IPS-11a (cell line): Measurements from ENCODE around the gene CUX1.
"Not testable (repeated sequence)": the region's sequence is repeated elsewhere in the genome, so short reads cannot be mapped to it uniquely, and the experiment has no call there.

Experiments
- H3K4me3 ChIP-seq: one replicate; pipeline ENCODE4 v1.5.1; 2013; ENCODE audit warnings: low read depth, low read length, control low read depth

Gene CUX1

DNA sequence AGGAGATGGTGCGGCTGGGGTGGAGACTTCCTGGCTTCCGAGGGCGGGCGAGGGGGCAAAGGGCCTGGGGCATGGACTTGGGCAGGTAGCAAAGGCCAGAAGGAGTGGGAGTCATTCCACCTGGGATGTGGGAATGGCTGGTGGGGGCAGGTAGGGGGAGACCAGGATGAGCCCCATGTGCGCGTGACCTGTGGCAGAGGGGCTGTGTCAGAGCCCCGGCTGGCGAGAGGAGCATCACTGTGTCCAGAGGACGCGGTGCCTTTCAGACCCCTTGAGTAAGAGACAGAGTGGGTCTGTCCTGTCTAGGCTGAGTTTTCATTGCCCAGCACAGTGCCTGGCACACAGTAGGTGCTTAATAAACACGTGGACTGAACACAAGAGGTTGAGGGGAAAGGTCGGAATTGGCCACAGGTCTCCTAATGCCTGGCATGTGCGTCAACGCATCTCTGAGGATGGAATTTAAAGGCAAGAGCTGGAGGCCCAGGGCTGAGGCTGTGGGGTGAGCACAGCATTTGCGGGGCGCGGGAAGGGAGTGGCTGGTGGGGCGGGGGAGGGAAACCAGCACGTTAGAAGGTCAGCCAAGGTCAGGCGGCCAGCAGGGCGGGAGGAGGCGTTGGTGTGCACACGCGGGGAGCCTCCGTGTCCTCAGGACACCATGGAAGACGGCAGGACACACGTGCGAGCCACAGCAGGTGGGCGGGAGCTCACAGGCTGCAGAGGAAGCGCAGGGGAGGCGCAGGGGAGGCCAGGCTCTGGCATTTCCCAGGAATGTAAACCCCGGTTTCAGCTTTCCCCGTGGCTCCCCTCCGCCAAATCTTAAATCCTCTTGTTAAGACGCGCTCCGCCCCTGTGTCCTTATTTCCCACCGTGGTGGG, 51.8 kb downstream of the CUX1 start:
- no peak overlapping the region for H3K4me3 ChIP-seq

DNA sequence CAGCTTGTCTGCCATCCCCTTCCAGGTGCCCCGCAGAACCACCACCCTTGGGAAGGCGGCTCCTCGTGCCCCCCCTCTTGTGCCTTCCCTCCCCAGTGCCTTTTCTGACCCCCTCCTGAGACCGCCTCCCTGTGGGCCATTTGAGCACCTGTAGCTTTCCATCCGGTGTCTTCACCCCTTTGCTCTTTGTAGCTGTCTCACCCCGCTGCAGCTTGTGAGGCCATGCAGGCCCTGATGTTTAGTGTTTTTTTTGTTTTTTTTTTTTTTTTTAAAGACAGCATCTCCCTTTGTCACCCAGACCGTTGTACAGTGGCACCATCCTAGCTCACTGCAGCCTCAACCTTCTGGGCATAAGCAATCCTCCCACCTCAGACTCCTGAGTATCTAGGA, 52.5 kb downstream of the CUX1 start:
- no peak overlapping the region for H3K4me3 ChIP-seq

DNA sequence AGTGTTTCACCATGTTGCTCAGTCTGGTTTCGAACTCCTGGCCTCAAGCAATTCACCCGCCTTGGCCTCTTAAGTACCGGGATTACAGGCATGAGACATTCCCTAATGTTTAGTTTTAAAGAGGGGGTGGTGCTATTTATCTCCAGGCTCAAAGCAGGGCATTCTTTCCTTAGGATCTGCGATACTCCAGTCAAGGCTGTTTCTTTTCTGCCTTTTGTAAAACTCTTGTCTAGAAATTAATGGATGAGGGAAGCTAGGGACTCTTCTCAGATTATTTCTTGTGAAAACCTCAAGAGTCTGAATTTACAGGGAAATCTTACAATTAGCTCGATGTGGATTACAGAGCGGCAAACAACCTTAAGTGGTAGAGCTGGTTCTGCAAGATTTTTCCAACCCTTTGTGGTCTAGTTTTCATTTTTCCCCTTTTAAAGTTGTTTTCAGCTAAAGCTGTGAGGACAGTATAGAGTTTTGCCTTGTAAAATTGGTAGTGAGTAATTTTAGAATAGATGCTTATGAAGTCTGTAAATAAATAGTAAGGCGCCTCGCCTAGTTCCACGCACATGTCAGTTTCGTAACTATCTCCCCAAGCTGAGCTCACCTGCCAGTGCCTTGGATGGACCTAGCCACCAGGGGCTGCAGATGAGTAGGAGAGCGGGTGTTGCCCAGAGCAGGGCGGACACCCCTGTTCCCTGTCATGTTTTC, 53.1 kb downstream of the CUX1 start:
- H3K4me3 ChIP-seq = no peak overlapping the region

DNA sequence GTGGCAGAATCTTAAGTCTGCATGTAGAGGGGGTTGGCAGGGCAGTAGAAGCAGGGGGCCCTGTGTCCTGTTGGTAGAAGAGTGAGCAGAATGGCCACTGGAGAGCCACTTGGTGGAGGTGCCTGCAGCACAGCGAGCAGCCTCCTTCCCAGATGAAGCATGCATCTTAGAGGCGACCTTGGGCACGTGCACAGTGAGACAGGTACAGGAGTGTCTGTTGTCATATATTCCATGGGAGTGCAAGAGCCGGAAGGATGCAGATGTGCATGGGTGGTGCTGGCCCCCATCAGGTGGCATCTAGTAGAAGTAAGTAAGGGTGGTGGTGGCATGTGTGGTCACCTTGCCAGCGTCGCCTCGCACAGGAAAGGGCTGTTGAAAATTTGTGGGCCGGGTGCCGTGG, 53.9 kb downstream of the CUX1 start:
- no peak overlapping the region for H3K4me3 ChIP-seq

DNA sequence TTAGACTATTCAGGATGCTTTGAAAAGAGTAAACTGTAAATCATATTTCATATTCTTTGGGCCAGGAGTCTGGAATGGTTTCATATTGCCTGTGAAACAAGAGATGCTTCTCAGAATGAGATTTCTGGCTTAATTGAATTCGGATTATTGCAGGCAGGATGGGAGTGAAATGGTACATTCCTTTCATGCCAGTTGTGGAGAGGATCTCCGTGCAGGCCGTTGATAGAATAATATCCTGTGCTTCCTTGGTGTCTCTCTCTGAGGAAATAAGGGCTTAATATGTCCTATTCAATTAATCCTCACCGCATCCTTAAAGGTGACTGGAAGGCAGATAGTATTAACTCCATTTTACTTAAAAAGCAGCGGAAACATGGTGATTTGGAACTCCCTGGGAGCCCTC, 56.6 kb downstream of the CUX1 start:
- no peak overlapping the region for H3K4me3 ChIP-seq

DNA sequence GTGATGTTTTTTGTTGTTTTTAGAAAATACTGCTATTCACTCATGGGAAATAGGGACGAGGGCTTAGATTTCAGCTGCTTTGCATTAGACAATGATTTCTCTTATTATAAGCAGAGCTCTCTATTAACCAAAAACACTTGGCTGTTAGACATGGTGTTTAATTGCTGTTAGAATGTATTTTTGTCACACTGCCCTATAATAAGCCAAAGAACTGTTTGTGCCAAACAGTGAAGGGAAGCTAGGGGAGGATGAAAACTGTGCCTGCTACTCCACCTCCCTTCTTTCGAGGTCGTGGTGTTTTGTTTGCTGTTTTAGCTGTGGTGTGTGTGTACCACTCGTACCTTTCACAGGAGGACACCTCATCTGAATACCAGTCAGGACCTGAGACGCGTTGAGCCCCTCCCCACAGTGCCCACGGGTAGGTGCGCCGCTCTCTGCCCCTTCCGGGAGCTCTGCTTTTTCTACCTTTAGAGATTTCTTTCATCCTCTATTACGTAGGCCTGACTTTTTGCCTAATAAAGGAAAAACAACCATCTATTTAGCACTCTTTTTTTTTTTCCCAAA, 57.9 kb downstream of the CUX1 start:
- no peak overlapping the region for H3K4me3 ChIP-seq

DNA sequence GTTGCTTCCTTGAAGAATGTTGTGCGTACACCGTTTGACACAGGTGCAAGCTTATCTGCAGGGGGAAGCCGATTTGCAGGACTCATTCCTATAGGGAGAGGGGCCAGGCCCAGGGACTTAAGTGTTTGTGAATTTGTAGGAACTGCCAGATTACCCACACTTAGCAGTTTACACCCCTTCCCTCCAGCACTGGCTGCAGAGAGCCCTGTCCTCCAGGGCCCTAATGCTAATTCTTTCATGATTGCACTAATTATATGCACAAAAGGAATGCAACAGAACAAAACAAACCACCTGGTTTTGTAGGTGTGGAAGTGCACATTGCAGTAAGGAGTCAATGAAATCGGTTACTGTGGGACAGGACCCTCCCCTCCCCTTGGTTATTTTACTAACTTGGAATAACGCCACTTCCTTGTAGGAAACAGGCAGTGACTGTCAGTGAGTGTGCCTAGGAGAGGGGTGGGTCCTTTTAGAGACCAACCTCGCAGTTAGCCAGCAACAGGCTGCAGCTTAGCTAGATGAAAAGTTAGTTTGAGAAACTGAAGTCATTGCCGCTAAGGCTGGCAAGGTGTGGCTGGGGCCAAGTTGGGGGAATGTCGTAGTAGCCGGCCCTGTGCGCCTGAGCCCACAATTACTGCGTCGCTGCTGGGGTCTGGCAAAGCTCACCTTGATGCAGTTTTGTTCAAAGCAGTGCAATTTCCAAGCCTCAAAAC, 60.6 kb downstream of the CUX1 start:
- no peak overlapping the region for H3K4me3 ChIP-seq

DNA sequence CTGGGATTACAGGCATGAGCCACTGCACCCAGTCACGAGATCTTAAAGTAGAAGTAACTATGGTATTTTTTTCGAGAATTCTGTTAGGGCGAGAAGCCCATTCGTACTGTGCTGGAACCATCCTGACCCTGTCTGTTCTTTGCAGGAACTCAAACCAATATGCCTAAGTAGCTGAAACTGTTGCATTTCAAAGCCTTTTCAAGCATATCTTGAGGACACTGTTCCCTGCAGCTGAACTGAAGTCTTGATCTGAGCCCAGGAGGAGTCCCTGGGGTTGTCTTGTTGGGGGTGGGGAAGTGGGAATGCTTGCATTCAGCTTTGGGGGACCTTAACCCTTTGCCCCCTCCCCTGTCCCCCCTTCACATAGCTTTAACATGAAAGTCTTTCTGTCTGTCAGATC, 61.5 kb downstream of the CUX1 start:
- no peak overlapping the region for H3K4me3 ChIP-seq

DNA sequence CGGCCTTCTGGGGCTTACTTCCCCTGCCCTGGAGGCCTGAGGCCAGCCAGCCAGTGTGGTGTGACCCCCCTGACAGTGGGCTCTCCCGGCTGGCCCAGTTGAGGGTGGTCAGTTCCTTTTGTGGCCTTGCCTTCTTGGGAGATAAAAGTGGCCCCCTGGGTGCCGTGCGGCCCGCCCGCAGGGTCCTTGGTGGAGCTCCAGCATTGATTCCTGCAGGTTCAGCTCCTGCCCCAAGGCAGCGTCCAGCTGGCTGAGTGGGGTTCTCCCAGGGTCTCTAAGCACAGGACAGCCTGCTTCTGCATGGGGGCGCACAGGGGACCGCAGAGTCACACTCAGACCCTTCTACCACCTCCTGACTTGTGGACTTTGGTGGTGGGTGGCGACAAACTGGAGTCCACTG, 62.1 kb downstream of the CUX1 start:
- no peak overlapping the region for H3K4me3 ChIP-seq

DNA sequence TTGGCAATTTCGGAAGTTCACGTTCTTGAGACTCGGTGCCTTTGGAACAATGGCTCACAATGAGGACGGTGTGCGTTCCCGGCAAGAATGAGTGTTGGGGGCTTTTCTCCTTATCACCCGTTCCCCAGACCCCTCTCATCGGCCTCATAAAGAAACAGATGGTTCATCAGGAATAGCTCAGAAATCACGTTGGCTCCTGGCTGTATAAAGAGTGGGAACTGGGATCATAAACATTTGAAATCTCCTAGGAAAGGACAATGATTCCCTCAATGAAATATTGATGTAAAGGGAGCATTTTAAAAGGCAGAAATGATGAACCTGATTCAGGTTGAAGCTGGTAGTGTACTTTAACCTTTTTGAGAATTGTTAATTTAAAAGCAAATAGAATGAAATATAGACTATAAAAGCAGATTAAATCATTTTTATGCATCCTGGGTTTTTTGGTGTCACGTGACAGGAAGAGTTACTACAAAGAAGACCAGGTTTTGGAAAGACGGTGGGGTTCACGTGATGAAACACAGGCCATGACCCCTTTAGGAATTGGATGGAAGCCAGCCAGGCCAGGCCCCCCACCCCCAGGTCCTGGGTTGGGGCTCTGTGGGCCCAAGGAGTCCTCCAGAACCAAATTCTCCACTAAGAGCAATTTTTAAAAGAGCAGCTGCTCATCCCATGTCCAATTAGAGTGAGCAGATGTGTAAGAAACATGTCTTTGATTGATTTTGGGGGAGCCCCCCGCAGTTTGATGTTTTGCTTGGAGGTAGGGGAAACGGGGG, 63.0 kb downstream of the CUX1 start:
- H3K4me3 ChIP-seq = no peak overlapping the region

DNA sequence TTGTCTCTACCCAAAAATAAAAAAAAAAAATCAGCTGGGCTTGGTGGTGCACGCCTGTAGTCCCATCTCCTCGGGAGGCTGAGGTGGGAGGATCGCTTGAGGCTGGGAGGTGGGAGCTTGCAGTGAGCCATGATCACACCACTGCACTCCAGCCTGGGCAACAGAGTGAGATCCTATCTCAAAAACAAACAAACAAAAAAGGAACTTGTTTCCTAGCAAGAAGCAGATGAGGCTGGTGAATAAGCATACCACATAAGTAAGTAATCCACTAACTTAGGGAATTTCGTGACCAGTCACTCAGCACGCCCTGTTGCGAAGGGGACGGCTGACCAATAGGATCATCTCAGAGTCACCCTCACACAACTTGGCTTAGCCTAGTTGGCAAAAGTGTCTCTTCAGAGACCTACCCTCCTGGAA, 64.6 kb downstream of the CUX1 start:
- H3K4me3 ChIP-seq = no peak overlapping the region

DNA sequence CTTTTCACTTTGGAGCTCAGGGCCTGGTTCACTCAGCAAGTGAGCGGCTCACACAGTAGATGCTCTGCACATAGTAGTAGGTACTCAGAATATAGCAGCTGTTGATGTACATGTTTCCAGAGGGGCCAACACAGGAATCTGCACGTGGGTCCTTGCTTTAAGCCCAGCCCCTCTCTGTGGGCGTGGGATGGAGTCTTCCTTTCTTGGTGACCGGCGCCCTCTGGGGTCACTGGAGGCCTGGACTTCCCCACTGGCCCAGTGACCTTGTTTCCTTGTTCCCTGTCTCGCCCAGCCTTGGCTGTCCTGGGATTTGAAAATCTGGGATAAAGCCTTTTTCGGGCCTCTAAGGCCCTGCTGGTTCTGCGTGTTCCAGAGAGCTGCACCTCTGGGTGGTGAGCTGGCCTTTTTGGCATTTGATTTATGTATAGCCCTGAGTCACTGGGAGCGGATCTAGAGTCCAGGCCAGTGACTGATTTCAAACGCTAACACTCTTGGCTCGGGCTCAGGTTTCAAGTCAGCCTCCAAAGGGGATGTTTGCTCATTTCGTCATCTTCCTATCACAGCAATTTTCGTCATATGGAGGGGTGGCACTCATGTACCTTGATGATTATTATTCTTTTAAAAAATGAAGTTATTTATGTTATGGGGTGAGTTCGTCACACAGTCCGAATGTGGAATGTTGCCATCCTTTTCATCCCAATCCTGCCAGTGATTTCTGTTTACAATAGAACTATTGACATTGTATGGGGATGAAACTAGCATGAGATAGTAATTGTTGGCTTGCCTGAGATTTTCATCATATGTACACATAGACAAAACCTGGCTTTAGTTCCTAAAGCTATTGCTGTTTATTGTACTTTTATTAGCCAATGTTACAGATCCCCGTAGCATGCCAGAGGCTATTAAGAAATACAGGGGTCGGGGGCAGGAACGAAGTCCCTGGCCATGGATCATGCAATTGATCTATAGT, 65.5 kb downstream of the CUX1 start:
- H3K4me3 ChIP-seq = no peak overlapping the region

DNA sequence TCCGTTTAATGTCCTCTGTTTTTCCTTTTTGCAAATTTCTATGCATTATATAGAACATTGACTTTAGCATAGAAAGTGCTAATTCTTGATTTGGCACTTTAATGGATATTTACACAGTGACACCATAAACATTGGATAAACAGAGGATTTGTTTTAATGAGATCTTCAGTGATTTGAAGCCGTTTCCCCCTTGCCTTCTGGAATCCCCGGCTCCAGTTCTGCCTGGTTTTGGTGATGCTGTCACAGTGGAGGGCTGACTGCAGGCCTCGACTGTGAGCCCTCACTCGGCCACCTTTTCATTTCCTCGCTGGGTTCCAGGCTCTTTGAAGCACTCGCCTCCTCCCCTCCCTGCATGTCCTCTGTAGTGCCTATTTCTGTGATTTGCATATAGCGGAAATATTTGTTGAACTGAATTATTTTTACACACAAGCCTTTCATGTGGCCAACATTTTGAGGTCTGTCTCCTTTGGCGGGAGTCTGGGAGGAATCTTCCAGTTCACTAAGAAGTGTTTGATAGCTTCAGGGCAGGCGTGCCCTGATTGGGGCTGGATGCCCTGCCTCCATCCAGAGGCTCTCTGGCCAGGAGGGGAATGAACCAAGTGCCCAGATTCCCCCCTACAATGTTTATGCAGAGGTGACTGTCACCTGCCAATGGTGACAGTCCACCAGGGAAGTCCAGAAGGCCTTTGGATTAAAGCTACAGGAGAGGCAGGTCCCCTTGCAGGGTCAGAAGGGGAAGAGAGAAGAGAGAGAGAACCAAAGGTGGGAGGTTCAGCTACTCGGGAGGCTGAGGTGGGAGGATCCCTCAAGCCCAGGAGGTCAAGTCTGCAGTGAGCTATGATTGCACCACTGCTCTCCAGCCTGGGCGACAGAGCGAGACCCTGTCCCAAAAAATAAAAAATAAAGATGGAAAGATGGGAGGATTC, 67.5 kb downstream of the CUX1 start:
- no peak overlapping the region for H3K4me3 ChIP-seq

DNA sequence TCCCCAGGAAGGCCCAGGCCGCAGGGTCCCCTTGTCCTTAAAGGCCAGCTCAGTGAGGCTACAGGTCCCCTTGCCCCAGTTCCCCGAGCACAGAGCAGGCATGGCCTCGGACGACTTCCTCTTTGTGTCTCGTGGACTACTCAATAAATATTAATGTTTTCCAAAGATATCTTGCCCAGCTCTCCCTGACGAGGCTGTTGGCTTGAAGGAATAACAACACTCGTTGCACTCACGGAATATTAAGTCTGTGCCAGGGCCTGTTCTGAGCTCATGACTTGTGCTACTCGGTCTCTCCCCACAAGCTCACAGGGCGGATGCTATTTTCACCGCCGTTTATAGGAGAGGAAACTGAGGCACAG, 68.2 kb downstream of the CUX1 start:
- no peak overlapping the region for H3K4me3 ChIP-seq

DNA sequence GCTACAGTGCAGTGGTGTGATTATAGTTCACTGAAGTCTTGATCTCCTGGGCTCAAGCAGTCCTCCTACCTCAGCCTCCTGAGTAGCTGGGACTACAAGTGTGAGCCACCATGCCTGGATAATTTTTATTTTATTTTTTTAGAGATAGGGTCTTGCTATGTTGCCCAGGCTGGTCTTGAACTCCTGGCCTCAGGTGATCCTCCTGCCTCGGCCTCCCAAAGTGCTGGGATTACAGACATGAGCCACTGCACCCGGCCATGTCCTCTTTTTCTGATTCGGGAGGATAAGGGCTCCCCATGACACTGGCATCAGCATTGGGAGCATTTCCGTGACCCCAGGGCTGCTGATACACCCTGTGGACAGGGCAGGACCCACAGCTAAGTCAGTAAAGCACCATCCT, 69.9 kb downstream of the CUX1 start:
- not testable (repeated sequence) for H3K4me3 ChIP-seq

DNA sequence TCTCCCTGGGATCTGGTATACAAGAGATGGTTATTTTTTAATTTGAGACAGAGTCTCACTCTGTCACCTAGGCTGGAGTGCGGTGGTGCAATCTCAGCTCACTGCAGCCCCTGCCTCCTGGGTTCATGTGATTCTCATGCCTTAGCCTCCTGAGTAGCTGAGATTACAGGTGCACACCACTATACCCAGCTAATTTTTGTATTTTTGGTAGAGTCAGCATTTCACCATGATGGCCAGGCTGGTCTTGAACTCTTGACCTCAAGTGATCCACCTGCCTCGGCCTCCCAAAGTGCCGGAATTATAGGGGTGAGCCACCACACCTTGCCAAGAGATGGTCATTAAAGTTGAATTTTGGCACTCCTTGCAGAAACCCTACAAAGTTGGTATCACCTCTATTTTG, 71.1 kb downstream of the CUX1 start:
- H3K4me3 ChIP-seq = not testable (repeated sequence)

DNA sequence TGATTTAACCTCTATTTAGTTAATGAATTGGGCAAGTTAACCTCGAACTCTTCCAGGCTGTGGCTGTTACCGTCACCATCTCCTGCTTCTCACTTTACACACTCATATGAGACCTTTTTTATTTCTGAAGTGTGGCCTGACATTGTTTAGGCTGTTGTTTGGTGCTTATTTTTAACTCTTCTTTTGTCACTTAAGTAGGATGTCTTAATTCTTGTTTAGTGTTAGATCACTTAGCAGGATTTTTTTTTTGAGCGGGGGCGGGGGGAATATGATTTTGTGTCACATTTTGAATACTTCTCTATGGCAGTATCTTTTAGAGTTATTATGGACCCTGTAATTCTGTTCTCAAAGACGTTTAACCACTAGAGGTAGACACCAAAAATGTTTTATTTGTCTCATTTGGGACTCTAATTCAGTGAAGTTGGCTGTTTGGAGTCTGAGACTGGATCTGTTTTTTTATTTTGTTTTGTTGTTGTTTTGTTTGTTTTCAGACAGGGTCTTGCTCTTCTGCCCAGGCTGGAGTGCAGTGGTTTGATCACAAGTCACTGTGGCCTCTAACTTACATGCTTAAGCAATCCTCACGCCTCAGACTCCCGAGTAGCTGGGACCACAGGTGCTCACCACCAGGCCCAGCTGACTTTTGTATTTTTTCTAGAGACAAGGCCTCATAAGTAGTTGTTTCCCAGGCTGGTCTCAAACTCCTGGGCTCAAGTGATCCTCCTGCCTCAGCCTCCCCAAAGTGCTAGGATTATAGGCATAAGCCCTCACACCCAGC, 73.5 kb downstream of the CUX1 start:
- H3K4me3 ChIP-seq = no peak overlapping the region
